GM19397 (cell line): ENCODE measurements around the gene DNAH7.
"Not testable (repeated sequence)": the region's sequence is repeated elsewhere in the genome, so short reads cannot be mapped to it uniquely, and the experiment has no call there.

ENCODE experiments used
- ATAC-seq: cut with Tn5 transposase; IDR thresholded peaks from one replicate; pipeline ENCODE4 v1.9.1; 2021; ENCODE audit warnings: mild to moderate bottlenecking, moderate library complexity; ENCODE audit not compliant: unreplicated experiment

DNAH7 gene

GRCh38 chr2:196068271-196069209 lies at the start of gene DNAH7:
DNAH7 (minus strand) TSS chr2:196068837; CDS start chr2:196068711, 126 bp downstream.
- ATAC-seq: peak; percentile 99

GRCh38 chr2:196117214-196117705 lies 48.6 kb upstream of the DNAH7 start:
- ATAC-seq: no peak

GRCh38 chr2:196113061-196113974 lies 44.7 kb upstream of the DNAH7 start:
- no peak for ATAC-seq

- no peak for ATAC-seq
These were observed 43.9 kb upstream of the DNAH7 start for GRCh38 chr2:196112418-196113034.

- no peak for ATAC-seq
These were observed 40.0 kb upstream of the DNAH7 start for GRCh38 chr2:196108604-196109003.

GRCh38 chr2:196105951-196106350 lies 37.3 kb upstream of the DNAH7 start:
- ATAC-seq: no peak

GRCh38 chr2:196104066-196104465 lies 35.4 kb upstream of the DNAH7 start:
- no peak for ATAC-seq

- ATAC-seq: no peak
These were observed 35.0 kb upstream of the DNAH7 start for GRCh38 chr2:196103626-196104025.

- ATAC-seq: peak; percentile 98
These were observed 32.8 kb upstream of the DNAH7 start for GRCh38 chr2:196101325-196101991.

GRCh38 chr2:196099916-196100315 lies 31.3 kb upstream of the DNAH7 start:
- no peak for ATAC-seq

- ATAC-seq: no peak
These were observed 29.4 kb upstream of the DNAH7 start for GRCh38 chr2:196097864-196098660.

GRCh38 chr2:196096982-196097745 lies 28.5 kb upstream of the DNAH7 start:
- ATAC-seq: no peak

GRCh38 chr2:196096264-196096663 lies 27.6 kb upstream of the DNAH7 start:
- ATAC-seq: no peak

- not testable (repeated sequence) for ATAC-seq
These were observed 20.8 kb upstream of the DNAH7 start for GRCh38 chr2:196089448-196089847.

GRCh38 chr2:196088203-196088602 lies 19.6 kb upstream of the DNAH7 start:
- no peak for ATAC-seq

- ATAC-seq: no peak
These were observed 18.1 kb upstream of the DNAH7 start for GRCh38 chr2:196086517-196087368.

- no peak for ATAC-seq
These were observed 15.0 kb upstream of the DNAH7 start for GRCh38 chr2:196083601-196084000.

GRCh38 chr2:196080526-196080925 lies 11.9 kb upstream of the DNAH7 start:
- ATAC-seq: no peak
